Common myeloid progenitor, CD34-positive (primary cell): ENCODE data around the gene TNFRSF21.
"Not testable (repeated sequence)": the region's sequence is repeated elsewhere in the genome, so short reads cannot be mapped to it uniquely, and the experiment has no call there.

Source experiments
- CTCF ChIA-PET: fragments of 350-600 bp; sonication (Branson Sonifier 250); formaldehyde crosslinking; loops from one replicate; lab custom pipeline; 2021; ENCODE audit warnings: antibody characterized with exemption; lab: Charles Lee
- POLR2A ChIA-PET: fragments of 350-600 bp; sonication (Branson Sonifier 250); formaldehyde crosslinking; loops from one replicate; lab custom pipeline; 2021; ENCODE audit warnings: antibody characterized with exemption; lab: Charles Lee
- DNase-seq, 3 donors: peaks; one replicate each; pipeline versions ENCODE4 v3.0.0 to v3.0.0-alpha.2; 2013
- H3K27ac ChIP-seq, 2 experiments: 1 replicate in 1 of 2; 2 replicates in 1 of 2; pipeline ENCODE4 v1.7.0; 2013; ENCODE audit warnings: inconsistent platforms in 2 of 2, low read length in 2 of 2, mild to moderate bottlenecking in 2 of 2, low read depth in 1 of 2, moderate library complexity in 1 of 2; ENCODE audit not compliant: severe bottlenecking in 2 of 2, insufficient read depth in 1 of 2, poor library complexity in 1 of 2
- H3K27me3 ChIP-seq, 5 experiments: replicated peaks in 2 of 5; 1 replicate in 3 of 5; 2 replicates in 2 of 5; pipeline versions ENCODE4 v1.6.1 to v1.7.0; 2013; ENCODE audit warnings: low read length in 4 of 5, mild to moderate bottlenecking in 2 of 5, moderate library complexity in 2 of 5, inconsistent platforms in 1 of 5; ENCODE audit not compliant: insufficient read depth in 5 of 5, control insufficient read depth in 4 of 5
- H3K36me3 ChIP-seq, 4 experiments: 1 replicate in 2 of 4; 2 replicates in 2 of 4; pipeline versions ENCODE4 v1.6.1 to v1.7.0; 2013; ENCODE audit warnings: low read length in 3 of 4, control low read depth in 1 of 4, mild to moderate bottlenecking in 1 of 4; ENCODE audit not compliant: control insufficient read depth in 4 of 4, insufficient read depth in 4 of 4
- H3K4me1 ChIP-seq, 4 experiments: 1 replicate in 3 of 4; 2 replicates in 1 of 4; pipeline versions ENCODE4 v1.6.1 to v1.7.1; 2013; ENCODE audit warnings: low read length in 3 of 4, mild to moderate bottlenecking in 3 of 4, control low read depth in 1 of 4, inconsistent platforms in 1 of 4, moderate library complexity in 1 of 4; ENCODE audit not compliant: control insufficient read depth in 4 of 4, insufficient read depth in 4 of 4; ENCODE audit errors: control extremely low read depth in 1 of 4
- H3K4me3 ChIP-seq, 7 experiments: 1 replicate in 4 of 7; 2 replicates in 3 of 7; pipeline versions ENCODE4 v1.5.1 to v1.7.0; 2013; ENCODE audit warnings: mild to moderate bottlenecking in 7 of 7, low read length in 6 of 7, moderate library complexity in 6 of 7, inconsistent platforms in 2 of 7, low read depth in 2 of 7, control low read depth in 1 of 7; ENCODE audit not compliant: insufficient read depth in 4 of 7, control insufficient read depth in 1 of 7; ENCODE audit errors: extremely low read depth in 1 of 7
- H3K9me3 ChIP-seq, 5 experiments: 1 replicate in 4 of 5; 2 replicates in 1 of 5; pipeline versions ENCODE4 v1.6.1 to v1.7.1; 2013; ENCODE audit warnings: low read length in 4 of 5, mild to moderate bottlenecking in 2 of 5, inconsistent platforms in 1 of 5, low read depth in 1 of 5, moderate library complexity in 1 of 5; ENCODE audit not compliant: control insufficient read depth in 4 of 5, insufficient read depth in 2 of 5; ENCODE audit errors: control extremely low read depth in 1 of 5
- WGBS: methylation state at CpG from one replicate; pipeline ENCODE4 v1.1.5; 2013; ENCODE audit not compliant: insufficient coverage; 5-methylcytosine and 5-hydroxymethylcytosine counted together

The TNFRSF21 gene

DNA sequence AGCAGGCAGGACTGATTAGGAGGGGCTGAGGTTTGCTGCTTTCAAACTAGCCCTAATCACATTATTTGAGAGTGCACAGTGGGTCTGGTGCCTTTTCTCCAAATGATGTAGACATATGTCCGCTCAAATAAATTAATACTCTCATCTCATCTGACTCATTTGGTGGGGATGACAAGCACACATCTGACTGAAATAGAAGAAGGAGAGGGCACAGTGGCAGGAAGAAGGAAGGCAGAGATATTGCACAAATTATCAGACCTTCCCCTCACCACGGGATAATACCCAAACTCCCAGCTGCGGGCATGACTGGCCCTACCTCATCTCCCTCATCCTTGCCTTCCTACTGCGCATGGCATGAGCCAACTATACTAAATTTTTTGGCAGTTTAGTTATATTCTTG lies 33.9 kb upstream of the TNFRSF21 start:
- Histone ChIP-seq H3K4me1 (peaks cover 0 to 11% (median 4%) of the 10 kb centered on the region in 4 experiments), H3K36me3 (no peaks in the 10 kb centered on the region), H3K4me3 (no peak overlapping the region), H3K27me3 (no peaks in the 10 kb centered on the region), H3K27ac (no peak overlapping the region), H3K9me3 (no peaks in the 10 kb centered on the region)
- no CpG with 5 or more reads among the region's 4 CpGs for WGBS
- CTCF ChIA-PET: interaction anchor here (1.0 to 2.1 kb wide), 2 partner anchors 10 to 11 kb away, joined by 3 to 8 read pairs; no protein-coding TSS in a partner anchor
- POLR2A ChIA-PET: interaction anchor here (1.1 kb wide), 1 partner anchor 14 kb away, joined by 3 read pairs; no protein-coding TSS in a partner anchor
- DNase-seq: peak in 2 of 3 donors; percentile 47 to 59

DNA sequence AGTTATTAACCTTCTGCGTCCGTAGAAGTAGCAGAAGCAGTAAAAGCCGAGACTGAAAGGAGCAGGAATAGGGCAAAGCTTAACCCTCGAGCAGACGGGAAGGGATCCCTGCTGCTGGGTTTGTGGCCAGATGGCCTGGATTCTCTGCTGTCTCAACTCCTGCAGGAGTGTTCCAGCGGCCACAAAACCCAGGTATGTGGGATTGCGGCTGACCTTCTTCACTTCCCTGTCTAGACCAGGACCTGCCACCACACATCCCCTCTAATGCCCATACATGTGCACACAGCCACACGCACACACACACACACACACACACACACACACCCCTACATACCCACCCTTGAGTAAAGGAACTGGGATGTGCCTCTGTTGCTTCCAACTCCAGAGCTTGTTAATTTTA lies 33.1 kb upstream of the TNFRSF21 start:
- H3K4me3 ChIP-seq: no peak overlapping the region
- CTCF ChIA-PET: interaction anchor here (1.0 kb wide), 1 partner anchor 10 kb away, joined by 3 read pairs; no protein-coding TSS in a partner anchor
- no peaks in the 10 kb centered on the region for H3K36me3 ChIP-seq
- H3K27ac ChIP-seq: no peak overlapping the region
- no peaks in the 10 kb centered on the region for H3K27me3 ChIP-seq
- 96% methylated on average over 7 of the region's 8 CpGs for WGBS
- DNase-seq: no peak
- POLR2A ChIA-PET: no interaction called here
- H3K4me1 ChIP-seq: peaks cover 0 to 11% (median 4%) of the 10 kb centered on the region in 4 experiments
- H3K9me3 ChIP-seq: no peaks in the 10 kb centered on the region

DNA sequence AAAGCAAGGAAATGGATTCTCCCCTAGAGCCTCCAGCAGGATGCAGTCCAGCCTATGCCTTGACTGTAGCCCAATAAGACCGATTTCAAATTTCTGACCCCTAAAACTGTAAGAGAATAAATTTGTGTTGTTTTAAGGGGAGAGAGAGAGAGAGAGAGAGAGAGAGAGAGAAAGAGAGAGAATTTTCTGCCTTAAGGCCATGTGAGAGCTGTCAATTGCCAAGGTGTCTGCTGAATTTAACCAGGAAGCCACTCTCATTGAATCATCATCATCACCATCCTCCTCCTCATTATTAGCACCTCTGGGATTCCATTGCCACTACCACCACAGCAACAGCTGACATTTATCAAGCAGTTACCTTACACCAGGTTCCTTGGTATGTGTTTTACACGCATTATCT lies 27.8 kb upstream of the TNFRSF21 start:
- CTCF ChIA-PET: interaction anchor here (1.8 to 2.6 kb wide), 2 partner anchors 12 to 37 kb away, joined by 6 read pairs; no protein-coding TSS in a partner anchor
- H3K27me3 ChIP-seq: no peaks in the 10 kb centered on the region
- 100% methylated on average over 1 of the region's 2 CpGs for WGBS

DNA sequence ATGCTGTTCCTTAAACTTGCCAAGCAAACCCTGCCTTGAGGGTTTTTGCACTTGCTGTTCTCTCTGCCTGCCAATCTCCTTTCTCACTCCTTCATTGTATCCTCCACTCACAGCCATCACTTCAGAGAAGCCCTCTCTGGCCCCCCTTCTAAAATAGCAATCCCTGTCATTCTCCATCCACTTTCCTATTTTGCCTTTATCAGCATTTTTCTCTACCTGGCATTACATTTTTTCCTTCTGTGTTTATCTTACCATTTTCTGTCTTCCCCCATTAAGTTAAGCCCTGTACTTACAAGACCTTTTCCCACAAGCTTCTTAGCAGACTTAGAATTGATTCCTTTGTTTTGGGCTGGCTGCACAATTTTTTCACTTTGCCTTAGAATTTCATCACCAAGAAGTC lies 26.6 kb upstream of the TNFRSF21 start:
- POLR2A ChIA-PET: no interaction called here

More for the DNA sequence above, 27.8 kb upstream of the TNFRSF21 start:
- POLR2A ChIA-PET: no interaction called here
- DNase-seq: no peak
- Histone ChIP-seq H3K4me1 (peaks cover 4 to 17% (median 15%) of the 10 kb centered on the region in 4 experiments), H3K4me3 (no peak overlapping the region), H3K27ac (no peak overlapping the region), H3K36me3 (no peaks in the 10 kb centered on the region), H3K9me3 (no peaks in the 10 kb centered on the region)

DNA sequence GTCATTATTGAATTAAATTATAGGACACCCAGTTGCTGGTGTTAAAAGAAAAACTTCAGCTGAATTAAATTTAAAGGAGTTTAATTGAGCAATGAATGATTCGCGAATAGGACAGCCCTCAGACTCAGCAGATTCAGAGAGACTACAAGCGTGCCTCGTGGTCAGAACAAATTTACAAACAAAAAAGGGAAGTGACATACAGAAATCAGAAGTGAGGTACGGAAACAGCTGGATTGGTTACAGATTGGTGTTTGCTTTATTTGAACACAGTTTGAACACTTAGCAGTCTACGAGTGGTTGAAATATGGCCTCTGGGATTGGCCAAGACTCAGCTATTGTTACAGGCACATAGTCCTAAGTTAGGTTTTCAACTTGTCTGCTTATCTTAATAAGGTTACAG lies 25.8 kb upstream of the TNFRSF21 start:
- H3K4me3 ChIP-seq: no peak overlapping the region
- H3K9me3 ChIP-seq: no peaks in the 10 kb centered on the region
- peak; percentile 79 to 96 (median 93) for DNase-seq
- POLR2A ChIA-PET: no interaction called here
- H3K4me1 ChIP-seq: peaks cover 4 to 17% (median 15%) of the 10 kb centered on the region in 4 experiments
- CTCF ChIA-PET: interaction anchor here (0.8 to 1.3 kb wide), 2 partner anchors 17 to 78 kb away, joined by 3 to 6 read pairs; no protein-coding TSS in a partner anchor
- 2% methylated on average over 5 of the region's 6 CpGs for WGBS
- H3K27ac ChIP-seq: no peak overlapping the region
- no peaks in the 10 kb centered on the region for H3K27me3 ChIP-seq
- no peaks in the 10 kb centered on the region for H3K36me3 ChIP-seq

More for the DNA sequence above, 26.6 kb upstream of the TNFRSF21 start:
- no peaks in the 10 kb centered on the region for H3K9me3 ChIP-seq
- CTCF ChIA-PET: interaction anchor here (1.8 to 2.6 kb wide), 2 partner anchors 13 to 38 kb away, joined by 6 read pairs; no protein-coding TSS in a partner anchor
- no peak overlapping the region for H3K27ac ChIP-seq
- no peak overlapping the region for H3K4me3 ChIP-seq
- H3K27me3 ChIP-seq: no peaks in the 10 kb centered on the region
- peaks cover 4 to 17% (median 15%) of the 10 kb centered on the region in 4 experiments for H3K4me1 ChIP-seq
- H3K36me3 ChIP-seq: no peaks in the 10 kb centered on the region
- no peak for DNase-seq

DNA sequence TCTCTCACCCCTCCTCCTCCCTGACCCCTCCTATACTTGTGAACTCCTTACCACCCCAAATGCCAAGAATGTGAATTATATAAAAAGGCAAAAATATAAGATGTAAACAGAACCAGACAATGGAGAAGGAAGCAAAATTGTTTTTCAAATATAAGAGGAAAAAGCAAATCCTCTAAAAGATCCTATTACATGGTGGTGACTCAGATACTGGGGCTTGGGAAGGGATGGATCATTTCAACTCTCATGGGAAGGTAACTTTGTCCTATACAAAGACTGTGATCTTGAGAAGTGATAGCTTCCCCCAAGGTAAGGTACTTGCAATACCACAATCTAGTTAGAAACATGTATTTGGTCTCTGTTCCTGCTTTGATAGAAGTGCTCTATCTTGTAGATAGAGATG lies 24.6 kb upstream of the TNFRSF21 start:
- no peak for DNase-seq
- H3K4me3 ChIP-seq: no peak overlapping the region
- H3K27me3 ChIP-seq: no peaks in the 10 kb centered on the region
- CTCF ChIA-PET: interaction anchor here (1.0 to 1.3 kb wide), 5 partner anchors 18 to 287 kb away, joined by 3 to 6 read pairs (median 4); partner anchors contain the start of gene TNFRSF21
- no peak overlapping the region for H3K27ac ChIP-seq
- no peaks in the 10 kb centered on the region for H3K36me3 ChIP-seq
- peaks cover 4 to 17% (median 15%) of the 10 kb centered on the region in 4 experiments for H3K4me1 ChIP-seq
- no peaks in the 10 kb centered on the region for H3K9me3 ChIP-seq
- POLR2A ChIA-PET: no interaction called here

DNA sequence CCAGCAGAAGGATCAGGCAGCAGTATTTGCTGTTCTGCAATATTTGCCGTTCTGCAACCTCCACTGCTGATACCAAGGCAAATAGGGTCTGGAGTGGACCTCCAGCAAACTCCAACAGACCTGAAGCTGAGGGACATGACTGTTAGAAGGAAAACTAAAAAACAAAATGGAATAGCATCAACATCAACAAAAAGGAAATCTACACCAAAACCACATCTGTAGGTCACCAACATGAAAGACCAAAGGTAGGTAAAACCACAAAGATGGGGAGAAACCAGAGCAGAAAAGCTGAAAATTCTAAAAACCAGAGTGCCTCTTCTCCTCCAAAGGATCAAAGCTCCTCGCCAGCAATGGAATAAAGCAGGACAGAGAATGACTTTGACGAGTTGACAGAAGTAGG lies 18.9 kb upstream of the TNFRSF21 start:
- H3K4me1 ChIP-seq, H3K27ac ChIP-seq, H3K9me3 ChIP-seq, DNase-seq, H3K36me3 ChIP-seq, H3K4me3 ChIP-seq, POLR2A ChIA-PET, H3K27me3 ChIP-seq: not testable (repeated sequence)
- CTCF ChIA-PET: interaction anchor here (1.3 kb wide), 1 partner anchor 11 kb away, joined by 5 read pairs; no protein-coding TSS in a partner anchor
- 94% methylated on average over 3 of the region's 3 CpGs for WGBS
